ENCODE data around the gene KCTD1.

DNA sequence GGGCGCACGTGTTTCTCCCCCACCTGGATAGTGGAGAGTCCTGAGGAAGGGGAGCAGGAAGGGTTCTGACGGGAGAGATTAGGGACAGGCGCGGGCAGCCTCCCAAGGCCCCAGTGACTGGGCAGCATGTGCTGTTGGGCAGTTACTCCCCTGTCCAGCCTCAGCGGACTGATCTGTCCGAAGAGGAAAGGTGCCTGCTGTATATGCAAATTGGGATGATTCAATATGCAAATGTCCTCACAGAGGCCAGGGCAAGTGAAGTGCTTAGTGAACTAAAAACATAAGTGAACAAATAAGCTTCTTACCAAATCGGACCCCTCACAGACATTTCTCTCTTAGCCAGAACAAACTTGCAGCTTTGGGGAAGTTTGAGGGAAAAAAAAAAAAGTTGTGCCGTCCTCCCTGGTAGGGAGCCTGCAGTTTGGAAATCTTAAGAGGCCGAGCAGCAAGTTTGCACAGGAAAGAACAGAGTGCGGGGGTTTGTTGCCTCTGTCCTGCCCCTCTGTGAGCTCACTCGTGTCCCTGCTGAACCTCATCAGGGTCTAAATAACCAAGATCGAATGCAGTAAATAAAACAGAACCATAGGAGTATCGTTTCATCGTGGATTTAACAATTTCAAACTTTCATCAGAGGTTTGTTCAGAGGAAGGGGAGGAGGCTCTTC, 141.4 kb downstream of the KCTD1 start:
- no peak for TF ChIP-seq CTCF (IDR thresholded peaks at IDR 0.05; ENCODE audit: borderline replicate concordance, extremely low read depth, low read length, poor library complexity, severe bottlenecking)
- no peak for TF ChIP-seq EZH2 (IDR thresholded peaks at IDR 0.05; ENCODE audit: borderline replicate concordance, low read depth, low read length, severe bottlenecking)

All from DND-41 (cell line).